Lung (tissue), 12 donors: Measurements from ENCODE around the gene GATB. TPM values are rescaled to one million over a fixed set of nuclear protein-coding genes. Genes with fewer than 3 reads are reported as not detected.

Source experiments
- ATAC-seq: fragments of 200-7000 bp; cut with Tn5 transposase; one replicate; pipeline ENCODE4 v1.9.1; 2020; ENCODE audit warnings: moderate number of reproducible peaks; ENCODE audit not compliant: insufficient read depth, low FRiP score
- DNase-seq, 3 donors: peaks; one replicate each; pipeline ENCODE4 v3.0.0-alpha.2; 2013 to 2017
- H3K27ac ChIP-seq, 2 donors: one replicate each; pipeline ENCODE4 v1.5.1; 2013; ENCODE audit warnings: mild to moderate bottlenecking in 2 of 2, moderate library complexity in 2 of 2, control low read depth in 1 of 2, inconsistent platforms in 1 of 2, low read depth in 1 of 2, low read length in 1 of 2
- H3K27me3 ChIP-seq, 3 donors: one replicate each; pipeline ENCODE4 v1.5.1; 2013; ENCODE audit warnings: low read length in 2 of 3; ENCODE audit not compliant: control insufficient read depth in 3 of 3, insufficient read depth in 3 of 3
- H3K36me3 ChIP-seq, 4 donors: one replicate each; pipeline ENCODE4 v1.5.1; 2013; ENCODE audit warnings: low read length in 4 of 4, mild to moderate bottlenecking in 1 of 4, moderate library complexity in 1 of 4; ENCODE audit not compliant: control insufficient read depth in 4 of 4, insufficient read depth in 4 of 4
- H3K4me1 ChIP-seq, 5 donors: one replicate each; pipeline ENCODE4 v1.5.1; 2013; ENCODE audit warnings: low read length in 5 of 5, mild to moderate bottlenecking in 2 of 5, moderate library complexity in 1 of 5; ENCODE audit not compliant: control insufficient read depth in 5 of 5, insufficient read depth in 5 of 5
- H3K4me3 ChIP-seq: one replicate; pipeline ENCODE4 v1.5.1; 2013; ENCODE audit warnings: mild to moderate bottlenecking, control low read depth, moderate library complexity
- H3K9ac ChIP-seq, 2 donors: one replicate each; pipeline ENCODE4 v1.5.1; 2013; ENCODE audit warnings: low read length in 2 of 2, control low read depth in 1 of 2; ENCODE audit not compliant: insufficient read depth in 1 of 2
- H3K9me3 ChIP-seq, 4 donors: one replicate each; pipeline ENCODE4 v1.5.1; 2013; ENCODE audit warnings: low read length in 3 of 4, mild to moderate bottlenecking in 1 of 4, moderate library complexity in 1 of 4; ENCODE audit not compliant: control insufficient read depth in 4 of 4, insufficient read depth in 3 of 4
- CTCF ChIP-seq: IDR thresholded peaks from 2 replicates; pipeline ENCODE4 v1.5.1; 2012; ENCODE audit warnings: mild to moderate bottlenecking; ENCODE audit errors: control extremely low read depth, extremely low read depth
- WGBS, 2 donors: extraction: QIAGEN DNeasy Blood & Tissue Kit; methylation state at CpG; one replicate each; pipeline ENCODE4 v1.1.7; 2013; 5-methylcytosine and 5-hydroxymethylcytosine counted together
- polyA plus RNA-seq, 2 donors: library from polyadenylated mRNA; stranded (reverse); fragments of 200-250 nt; gene quantifications; one replicate each; pipeline ENCODE4 v1.2.1, GENCODE V29; 2013
- total RNA-seq, 2 donors: library from RNA; depleted of rRNA in 1 of 2; stranded (reverse); fragments of >200 nt in 1 of 2; gene quantifications; one replicate each; pipeline ENCODE4 v1.2.1, GENCODE V29; 2014 to 2021
- donor health status: control.
- donor health status: control.
- donor health status: Bipolar disorder and iron deficiency.
- donor health status: healthy.
- donor health status: DM: yes; HTN: yes; CAD: no.

Gene GATB
- total and polyA plus RNA-seq, 4 donors, result 11.0 to 18.4 (median 15.6) TPM

- H3K9me3 ChIP-seq, result peaks cover 0 to 3% (median 0%) of the 10 kb centered on the region in 4 donors
- no peak overlapping the region for H3K9ac ChIP-seq
- no peaks in the 10 kb centered on the region for H3K27me3 ChIP-seq
- H3K36me3 ChIP-seq, result peaks cover 0 to 5% (median 0%) of the 10 kb centered on the region in 4 donors
- WGBS, 2 donors, result 62 to 79% methylated on average over 12 of the region's 12 CpGs
- ATAC-seq, result no peak
- no peak overlapping the region for H3K4me3 ChIP-seq
- peaks cover 0 to 26% (median 7%) of the 10 kb centered on the region in 5 donors for H3K4me1 ChIP-seq
- H3K27ac ChIP-seq, result no peak overlapping the region
- no peak for TF ChIP-seq CTCF
- no peak for DNase-seq
Measured at GRCh38 chr4:151673908-151674520, 86.8 kb downstream of the GATB start.

- DNase-seq, result no peak
Measured at GRCh38 chr4:151672996-151673395, 87.8 kb downstream of the GATB start.

GRCh38 chr4:151671541-151672059 is 89.2 kb downstream of the GATB start:
- peaks cover 0 to 8% (median 0%) of the 10 kb centered on the region in 4 donors for H3K36me3 ChIP-seq
- H3K9ac ChIP-seq, result no peak overlapping the region
- TF ChIP-seq CTCF, result no peak
- peaks cover 0 to 38% (median 9%) of the 10 kb centered on the region in 5 donors for H3K4me1 ChIP-seq
- DNase-seq (peak in 1 of 3 donors; percentile 13), ATAC-seq (no peak)
- peaks cover 0 to 3% (median 0%) of the 10 kb centered on the region in 4 donors for H3K9me3 ChIP-seq
- H3K27ac ChIP-seq, result peak overlapping the region in 1 of 2 donors; percentile 45
- WGBS, 2 donors, result 83 to 85% methylated on average over 14 of the region's 14 CpGs
- no peak overlapping the region for H3K4me3 ChIP-seq
- H3K27me3 ChIP-seq, result no peaks in the 10 kb centered on the region

More at GRCh38 chr4:151672996-151673395, 87.8 kb downstream of the GATB start:
- 90 to 93% methylated on average over 13 to 14 of the region's 14 CpGs for WGBS, 2 donors
- H3K36me3 ChIP-seq, result peaks cover 0 to 8% (median 0%) of the 10 kb centered on the region in 4 donors
- no peak for TF ChIP-seq CTCF
- H3K9me3 ChIP-seq, result peaks cover 0 to 3% (median 0%) of the 10 kb centered on the region in 4 donors
- no peak for ATAC-seq
- no peak overlapping the region for H3K4me3 ChIP-seq
- H3K4me1 ChIP-seq, result peaks cover 0 to 26% (median 7%) of the 10 kb centered on the region in 5 donors
- H3K27me3 ChIP-seq, result no peaks in the 10 kb centered on the region
- H3K27ac ChIP-seq, result no peak overlapping the region
- no peak overlapping the region for H3K9ac ChIP-seq
